Tibial nerve (tissue), 3 donors: Measurements from ENCODE around the gene CFAP20.

Source experiments
- CTCF ChIP-seq, 5 experiments: fragments of 200-600 bp in 3 of 5; fragments of 450-650 bp in 2 of 5; sonication (generic) in 3 of 5; IDR thresholded peaks; one replicate each; pipeline ENCODE4 v1.5.1; 2016 to 2019; ENCODE audit warnings: antibody characterized with exemption in 5 of 5, mild to moderate bottlenecking in 3 of 5, moderate library complexity in 2 of 5
- POLR2A ChIP-seq, 2 donors: fragments of 450-650 bp; IDR thresholded peaks; one replicate each; pipeline ENCODE4 v1.6.1; 2017; ENCODE audit warnings: antibody characterized with exemption in 2 of 2, mild to moderate bottlenecking in 2 of 2, moderate library complexity in 2 of 2

GRCh38 chr16:58082381-58082780 lies 46.8 kb downstream of the CFAP20 start:
- TF ChIP-seq CTCF (IDR thresholded peaks at IDR 0.05): no peak
- no peak for TF ChIP-seq POLR2A (IDR thresholded peaks at IDR 0.05)
